C4-2B (cell line): Measurements from ENCODE around the gene MINPP1.

Experiments used
- ZFX ChIP-seq: fragments of 450-650 bp; IDR thresholded peaks from 2 replicates; pipeline ENCODE4 v1.6.1; 2017
- TF ChIP-seq, protein P1 (sequence below): fragments of 450-650 bp; conservative IDR thresholded peaks from 2 replicates; pipeline ENCODE4 v1.5.1; 2017; ENCODE audit warnings: mild to moderate bottlenecking

DNA sequence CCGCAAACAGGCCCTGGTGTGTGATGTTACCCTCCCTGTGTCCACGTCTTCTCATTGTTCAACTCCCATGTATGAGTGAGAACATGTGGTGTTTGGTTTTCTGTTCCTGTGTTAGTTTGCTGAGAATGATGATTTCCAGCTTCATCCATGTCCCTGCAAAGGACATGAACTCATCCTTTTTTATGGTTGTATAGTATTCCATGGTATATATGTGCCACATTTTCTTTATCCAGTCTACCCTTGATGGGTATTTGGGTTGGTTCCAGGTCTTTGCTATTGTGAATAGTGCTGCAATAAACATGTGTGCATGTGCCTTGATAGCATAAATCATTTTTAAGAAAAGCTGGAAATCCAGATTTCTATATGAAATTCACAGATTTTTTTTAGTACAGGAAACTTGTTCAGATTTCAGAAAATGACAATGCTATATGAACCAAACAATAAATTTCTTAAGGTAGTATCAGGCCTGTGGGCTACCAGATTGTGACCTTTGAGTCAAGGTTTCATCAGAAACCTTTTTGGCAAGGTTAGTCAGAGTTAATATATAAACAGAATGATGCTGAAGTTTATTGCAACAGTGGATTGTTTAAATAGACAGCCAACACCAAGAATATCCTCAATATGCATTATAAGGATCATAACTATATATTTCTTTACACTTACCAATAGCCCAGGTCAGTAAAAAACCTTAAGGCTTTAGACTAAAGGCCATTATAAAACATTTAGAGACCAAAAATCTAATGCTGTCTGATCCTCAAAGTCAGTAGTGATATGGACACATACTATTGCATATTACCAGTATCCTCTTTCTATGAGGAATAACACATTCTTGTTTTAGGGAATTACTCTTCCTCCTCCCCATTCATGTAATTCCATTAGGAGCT, 86.3 kb downstream of the MINPP1 start:
- TF ChIP-seq, protein P1, sequence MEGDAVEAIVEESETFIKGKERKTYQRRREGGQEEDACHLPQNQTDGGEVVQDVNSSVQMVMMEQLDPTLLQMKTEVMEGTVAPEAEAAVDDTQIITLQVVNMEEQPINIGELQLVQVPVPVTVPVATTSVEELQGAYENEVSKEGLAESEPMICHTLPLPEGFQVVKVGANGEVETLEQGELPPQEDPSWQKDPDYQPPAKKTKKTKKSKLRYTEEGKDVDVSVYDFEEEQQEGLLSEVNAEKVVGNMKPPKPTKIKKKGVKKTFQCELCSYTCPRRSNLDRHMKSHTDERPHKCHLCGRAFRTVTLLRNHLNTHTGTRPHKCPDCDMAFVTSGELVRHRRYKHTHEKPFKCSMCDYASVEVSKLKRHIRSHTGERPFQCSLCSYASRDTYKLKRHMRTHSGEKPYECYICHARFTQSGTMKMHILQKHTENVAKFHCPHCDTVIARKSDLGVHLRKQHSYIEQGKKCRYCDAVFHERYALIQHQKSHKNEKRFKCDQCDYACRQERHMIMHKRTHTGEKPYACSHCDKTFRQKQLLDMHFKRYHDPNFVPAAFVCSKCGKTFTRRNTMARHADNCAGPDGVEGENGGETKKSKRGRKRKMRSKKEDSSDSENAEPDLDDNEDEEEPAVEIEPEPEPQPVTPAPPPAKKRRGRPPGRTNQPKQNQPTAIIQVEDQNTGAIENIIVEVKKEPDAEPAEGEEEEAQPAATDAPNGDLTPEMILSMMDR: no peak
- TF ChIP-seq ZFX: no peak
